DMS153 (cell line): Measurements from ENCODE around the gene HYAL1.
"Not testable (repeated sequence)": the region's sequence is repeated elsewhere in the genome, so short reads cannot be mapped to it uniquely, and the experiment has no call there.

Experiments
- DNase-seq: peaks from one replicate; lab custom pipeline; 2025; lab: John Stamatoyannopoulos, UW

The HYAL1 gene

DNA sequence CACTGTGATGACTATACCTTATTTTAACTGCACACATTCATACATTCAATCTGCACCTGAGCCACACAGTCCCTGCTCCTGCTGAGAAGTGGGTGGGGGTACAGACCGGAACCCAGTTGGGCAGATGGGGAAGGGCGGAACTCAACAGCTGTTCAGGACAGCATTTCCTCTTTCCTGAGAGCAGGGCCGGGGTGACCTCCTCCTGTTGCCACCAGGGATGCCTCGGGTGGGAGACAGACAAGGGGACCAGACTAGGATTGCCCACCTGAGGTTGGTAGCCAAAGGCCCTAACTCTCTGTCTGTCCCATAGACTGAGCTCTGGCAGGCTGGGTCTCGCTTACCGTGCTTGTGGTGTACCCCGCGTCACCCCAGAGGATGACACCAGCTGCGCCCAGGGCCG is 15.2 kb upstream of the HYAL1 start:
- DNase-seq = no peak

DNA sequence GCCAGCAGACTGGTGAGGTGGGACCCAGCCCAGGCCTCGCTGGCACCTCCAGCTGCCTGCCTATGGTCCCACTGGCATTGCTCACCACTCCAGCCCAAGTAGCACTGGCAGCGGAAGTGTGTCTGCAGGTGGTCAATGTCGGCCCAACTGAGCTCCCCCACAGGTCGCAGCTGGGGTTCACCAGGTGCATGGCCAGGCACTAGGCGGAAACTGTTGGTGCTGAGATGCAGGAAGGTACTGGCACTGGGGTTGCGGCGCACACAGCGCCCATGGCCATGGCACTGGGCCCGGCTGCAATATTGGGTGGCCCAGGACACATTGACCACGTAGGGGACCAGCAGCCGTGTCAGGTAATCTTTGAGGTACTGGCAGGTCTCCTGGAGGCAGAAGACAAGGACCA is 14.8 kb upstream of the HYAL1 start:
- DNase-seq = no peak

DNA sequence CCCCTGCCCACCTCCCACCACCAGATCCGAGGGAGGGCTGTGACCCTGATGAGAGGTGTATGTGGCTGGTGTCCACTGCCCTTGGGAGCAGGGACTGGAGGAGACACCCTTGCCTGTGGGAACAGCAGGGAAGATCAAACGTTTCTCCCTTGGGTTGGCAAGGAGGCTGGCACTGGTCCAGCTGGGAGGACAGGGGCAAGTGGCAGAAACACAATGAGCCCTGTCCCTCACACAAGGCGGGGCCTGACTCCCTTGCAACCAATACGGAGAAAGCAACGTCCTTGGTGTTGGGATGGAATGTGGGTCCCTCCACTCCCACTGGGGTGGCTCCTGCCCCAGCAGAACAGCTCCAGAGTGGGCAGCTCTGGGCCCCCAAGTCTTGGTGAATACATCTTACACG is 13.9 kb upstream of the HYAL1 start:
- no peak for DNase-seq

DNA sequence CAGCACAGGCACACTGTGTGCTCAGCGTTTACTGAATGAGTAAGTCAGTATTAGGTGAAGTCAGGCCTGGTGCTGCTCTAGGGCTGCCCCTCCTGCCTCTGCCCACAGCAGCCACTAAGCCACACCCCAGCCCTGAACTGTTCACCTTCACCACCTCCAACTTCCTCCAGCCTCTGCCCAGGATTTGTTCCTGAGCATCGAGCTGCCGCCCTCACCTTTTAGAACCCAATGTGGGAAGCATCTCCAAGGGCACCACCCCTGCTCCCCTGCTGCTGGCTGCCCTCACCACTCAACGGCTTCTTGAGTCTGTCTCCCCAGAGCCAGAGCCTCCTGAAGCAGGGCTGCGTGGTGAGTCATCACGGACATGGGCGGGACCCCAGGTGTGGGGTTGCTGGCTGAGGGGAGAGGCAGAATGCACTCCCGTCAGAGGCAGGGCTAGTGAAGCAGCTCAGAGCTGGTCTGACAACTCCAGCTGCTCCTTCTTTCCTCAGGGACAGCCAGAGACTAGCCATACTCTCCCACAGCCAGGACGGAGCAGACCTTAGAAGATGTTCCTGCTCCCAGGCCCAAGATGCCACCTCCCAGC is 13.4 kb upstream of the HYAL1 start:
- DNase-seq = no peak

DNA sequence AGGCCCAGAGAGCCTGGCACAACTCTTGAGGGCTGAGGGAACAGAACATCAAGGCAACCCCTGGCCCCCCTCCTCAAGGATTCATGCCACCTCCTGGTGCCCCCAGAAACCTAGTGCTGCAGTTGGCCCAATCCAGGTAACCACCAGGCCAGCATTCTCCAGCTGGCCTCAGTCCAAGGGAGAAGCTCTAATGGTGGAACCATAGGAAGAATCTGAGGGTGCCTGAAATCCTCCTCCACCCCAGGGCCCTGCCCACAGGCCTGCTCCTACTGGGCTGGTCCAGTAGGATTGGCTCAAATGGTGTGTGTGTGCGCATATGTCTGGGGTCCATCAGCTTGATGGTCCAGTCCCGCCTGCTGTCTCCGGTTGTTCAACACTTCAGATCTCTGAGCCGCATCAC is 11.4 kb upstream of the HYAL1 start:
- DNase-seq = no peak

DNA sequence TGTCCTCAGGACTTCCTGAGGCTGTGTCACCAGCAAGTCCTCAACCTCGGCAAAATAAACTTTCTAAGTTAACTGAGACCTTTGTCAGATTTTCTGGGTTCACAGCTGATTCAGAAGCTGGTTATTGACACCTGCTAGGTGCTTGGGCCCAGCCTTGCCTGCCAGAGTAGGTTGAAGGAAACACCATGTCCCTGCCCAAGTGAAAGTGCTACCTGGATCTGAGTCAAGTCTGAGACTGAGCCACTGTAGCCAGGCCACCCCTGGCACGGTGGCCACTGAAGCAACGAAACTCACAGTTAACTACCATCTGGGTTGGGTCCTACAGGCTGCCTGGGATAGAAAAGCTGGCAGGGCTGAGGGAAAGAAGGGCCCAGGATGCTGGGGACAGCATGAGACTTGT is 11.0 kb upstream of the HYAL1 start:
- DNase-seq = no peak

DNA sequence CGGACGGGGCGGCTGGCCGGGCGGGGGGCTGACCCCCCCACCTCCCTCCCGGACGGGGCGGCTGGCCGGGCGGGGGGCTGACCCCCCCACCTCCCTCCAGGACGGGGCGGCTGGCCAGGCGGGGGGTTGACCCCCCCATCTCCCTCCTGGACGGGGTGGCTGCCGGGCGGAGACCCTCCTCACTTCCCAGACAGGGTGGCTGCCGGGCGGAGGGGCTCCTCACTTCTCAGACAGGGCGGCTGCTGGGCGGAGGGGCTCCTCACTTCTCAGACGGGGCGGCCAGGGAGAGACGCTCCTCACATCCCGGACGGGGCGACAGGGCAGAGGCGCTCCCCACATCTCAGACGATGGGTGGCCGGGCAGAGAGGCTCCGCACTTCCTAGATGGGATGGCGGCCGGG is 8.7 kb upstream of the HYAL1 start:
- DNase-seq = not testable (repeated sequence)

DNA sequence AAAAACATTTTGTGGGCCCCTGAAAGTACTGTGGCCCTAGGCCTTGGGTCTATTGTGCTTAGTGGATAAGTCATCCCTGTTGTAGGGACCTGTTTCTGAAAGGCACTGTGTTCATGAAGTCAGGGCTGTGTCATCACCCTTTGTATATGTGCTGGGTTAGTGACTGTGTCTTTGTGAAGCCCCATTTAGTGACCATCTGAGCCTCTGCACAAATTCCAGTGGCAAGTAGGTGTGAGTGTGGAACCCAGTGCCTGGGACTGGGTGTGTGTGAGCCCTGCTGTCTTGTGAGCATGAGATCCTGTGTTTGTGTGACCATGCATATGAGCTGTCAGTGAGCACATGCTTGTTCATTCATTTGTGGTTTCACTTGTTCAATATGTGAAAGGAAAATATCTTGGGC is 1.2 kb upstream of the HYAL1 start:
- no peak for DNase-seq

DNA sequence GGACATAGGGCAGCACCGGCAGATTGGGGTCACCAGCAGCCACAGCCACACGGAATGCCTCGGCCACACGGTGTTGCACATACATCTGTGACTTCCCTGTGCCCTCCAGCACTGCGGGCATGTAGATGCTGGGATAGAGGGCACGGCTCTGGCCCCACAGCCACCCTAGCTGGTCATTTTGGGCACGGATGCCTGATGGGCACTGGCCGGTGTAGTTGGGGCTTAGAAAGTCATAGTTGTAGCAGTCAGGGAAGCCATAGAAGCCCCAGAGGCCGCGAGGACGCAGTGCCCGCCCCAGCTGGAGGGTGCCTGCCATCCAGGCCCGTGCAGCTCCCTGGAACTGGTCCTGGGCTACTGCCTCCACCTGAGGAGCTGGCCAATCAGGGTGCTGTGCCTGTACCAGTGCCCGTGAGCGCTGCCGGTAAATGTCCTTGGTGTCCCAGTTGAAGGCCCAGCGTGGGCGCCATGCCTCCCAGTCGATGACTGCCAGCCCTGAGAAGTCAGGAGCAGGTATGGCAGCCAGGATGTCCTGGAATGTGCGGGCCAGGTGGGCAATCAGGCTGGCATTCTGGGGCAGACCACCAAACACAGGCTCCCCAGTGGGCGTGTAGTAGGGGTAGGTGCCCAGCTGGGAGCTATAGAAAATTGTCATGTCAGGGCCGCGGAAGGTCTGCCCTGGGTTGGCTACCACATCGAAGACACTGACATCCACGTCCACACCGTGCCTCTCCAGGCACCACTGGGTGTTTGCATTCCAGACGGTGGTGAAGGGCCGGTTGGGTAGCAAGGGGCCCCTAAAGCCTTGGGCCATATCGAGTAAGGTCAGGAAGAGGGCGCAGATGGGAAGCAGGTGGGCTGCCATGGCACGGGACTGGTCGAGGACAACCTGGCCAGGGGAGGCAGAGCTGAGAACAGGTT is 1.0 kb downstream of the HYAL1 start:
- DNase-seq = no peak

DNA sequence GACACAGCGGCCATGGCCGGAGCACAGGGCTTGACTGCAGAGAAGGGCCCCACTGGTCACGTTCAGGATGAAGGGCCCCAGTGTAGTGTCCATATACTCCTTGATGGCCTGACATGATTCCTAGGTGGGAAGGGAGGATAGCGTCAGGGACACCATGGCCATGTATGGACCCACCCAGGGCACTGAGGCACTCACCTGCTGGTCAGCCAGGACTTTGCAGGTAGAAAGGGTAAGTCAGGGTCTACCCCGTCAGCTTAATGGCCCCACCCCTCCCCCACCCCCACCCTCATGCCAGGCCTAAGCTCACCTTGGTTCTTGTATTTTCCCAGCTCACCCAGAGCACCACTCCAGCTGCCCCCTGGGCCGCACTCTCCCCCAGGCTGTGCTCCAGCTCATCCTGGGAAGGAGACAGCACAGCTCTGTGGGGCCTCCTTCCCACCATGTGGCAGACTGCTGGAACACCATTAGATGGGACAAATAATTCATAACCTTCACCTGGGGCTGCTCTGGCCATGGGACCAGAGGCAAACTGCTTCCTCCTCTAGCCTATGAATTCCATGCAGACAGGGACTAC is 2.6 kb downstream of the HYAL1 start:
- no peak for DNase-seq

DNA sequence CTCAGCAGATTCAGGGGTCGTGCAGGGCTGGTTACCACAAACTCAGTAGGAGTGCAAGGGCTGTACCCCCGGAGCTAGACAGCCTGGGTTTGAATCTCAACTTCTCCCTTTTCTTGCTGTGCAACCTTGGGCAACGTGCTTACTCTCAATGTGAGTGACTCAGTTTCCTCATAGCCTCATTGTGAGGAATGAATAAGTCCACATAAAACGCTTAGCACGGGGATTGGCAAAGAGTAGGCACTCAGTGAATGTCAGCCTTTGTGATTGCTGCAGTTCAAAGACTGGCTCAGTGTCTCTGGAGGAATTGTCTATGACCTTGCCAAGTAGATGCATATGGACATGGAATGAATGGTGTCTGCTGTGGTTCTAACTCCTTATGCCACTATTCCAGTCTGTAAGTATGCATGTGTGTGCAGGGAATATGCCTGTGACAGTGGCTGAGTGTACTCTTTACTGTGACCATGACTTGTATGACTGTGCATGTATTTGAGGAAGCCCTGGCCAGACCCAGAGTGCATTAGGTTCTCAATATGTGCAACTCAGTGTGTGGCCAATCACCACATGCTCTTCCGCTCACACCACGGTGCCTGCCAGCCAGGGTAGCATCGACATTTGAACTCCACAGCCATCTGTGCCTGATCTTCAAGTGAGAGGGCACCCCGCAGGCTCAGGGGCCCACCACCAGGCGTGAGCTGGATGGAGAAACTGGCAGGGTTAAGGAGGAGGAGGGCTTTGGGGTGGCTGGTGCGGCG is 3.3 kb downstream of the HYAL1 start:
- no peak for DNase-seq

DNA sequence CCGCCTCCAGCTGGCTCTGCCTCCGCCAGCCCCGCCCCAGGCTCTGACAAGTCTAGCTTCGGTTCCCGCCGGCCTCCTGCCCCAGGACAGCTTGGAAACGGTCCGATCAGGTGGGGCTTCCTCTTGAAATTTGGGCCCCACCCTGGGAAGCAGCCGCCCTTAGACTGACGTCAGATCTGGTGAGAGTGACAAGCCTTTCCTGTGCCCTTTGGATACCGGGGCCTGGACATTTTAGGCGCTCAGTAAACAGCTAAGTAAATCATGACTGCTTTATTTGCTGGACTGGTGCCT is 3.8 kb downstream of the HYAL1 start:
- DNase-seq = no peak

DNA sequence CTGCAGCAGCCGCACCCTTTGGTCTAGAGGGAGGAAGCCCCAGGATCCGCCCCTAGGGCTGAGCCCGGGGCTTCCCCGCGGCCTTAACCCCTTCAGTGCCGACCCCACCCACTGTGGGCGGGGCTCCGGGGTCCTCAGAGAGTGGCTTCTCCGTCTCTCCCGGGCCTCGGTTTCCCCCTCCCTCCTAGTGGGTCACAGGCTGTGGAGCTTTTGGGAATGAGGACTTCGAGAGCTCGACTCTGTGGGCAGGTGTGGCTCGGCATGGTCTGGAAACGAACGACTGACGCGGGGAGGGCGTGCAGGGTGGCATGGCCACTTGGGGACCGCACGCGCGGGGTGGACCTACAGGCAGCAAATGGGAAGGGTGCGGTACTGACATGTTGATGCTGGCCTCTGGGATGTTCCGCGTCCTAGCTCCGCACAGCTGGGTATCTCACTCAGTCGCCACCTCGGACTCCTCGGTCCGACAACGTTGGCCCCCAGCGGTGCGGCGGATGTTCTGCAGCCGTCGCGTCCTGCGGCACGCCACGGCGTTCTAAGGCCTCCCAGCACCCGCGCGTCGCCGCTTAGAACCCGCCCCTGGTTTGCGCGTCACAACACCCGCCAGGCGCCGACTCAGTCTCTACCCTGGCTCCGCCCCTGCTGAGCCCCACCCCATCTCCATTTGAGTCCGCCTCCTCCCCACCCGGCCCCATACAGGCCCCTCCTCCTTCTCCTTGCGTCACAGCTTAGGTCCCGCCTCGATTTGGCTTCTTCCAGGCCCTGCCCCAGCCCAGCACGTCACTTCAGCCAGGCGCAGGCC is 4.3 kb downstream of the HYAL1 start, which contains the start of the genes HYAL3 and NAA80:
Gene HYAL3 (minus strand): TSS at position 570 of the 802 bp plus-strand sequence. CDS start 3,803 bp downstream, outside the sequence.
Gene NAA80 (minus strand): TSS at position 570 of the 802 bp plus-strand sequence. CDS start 1,942 bp downstream, outside the sequence.
- DNase-seq = peak; percentile 86

DNA sequence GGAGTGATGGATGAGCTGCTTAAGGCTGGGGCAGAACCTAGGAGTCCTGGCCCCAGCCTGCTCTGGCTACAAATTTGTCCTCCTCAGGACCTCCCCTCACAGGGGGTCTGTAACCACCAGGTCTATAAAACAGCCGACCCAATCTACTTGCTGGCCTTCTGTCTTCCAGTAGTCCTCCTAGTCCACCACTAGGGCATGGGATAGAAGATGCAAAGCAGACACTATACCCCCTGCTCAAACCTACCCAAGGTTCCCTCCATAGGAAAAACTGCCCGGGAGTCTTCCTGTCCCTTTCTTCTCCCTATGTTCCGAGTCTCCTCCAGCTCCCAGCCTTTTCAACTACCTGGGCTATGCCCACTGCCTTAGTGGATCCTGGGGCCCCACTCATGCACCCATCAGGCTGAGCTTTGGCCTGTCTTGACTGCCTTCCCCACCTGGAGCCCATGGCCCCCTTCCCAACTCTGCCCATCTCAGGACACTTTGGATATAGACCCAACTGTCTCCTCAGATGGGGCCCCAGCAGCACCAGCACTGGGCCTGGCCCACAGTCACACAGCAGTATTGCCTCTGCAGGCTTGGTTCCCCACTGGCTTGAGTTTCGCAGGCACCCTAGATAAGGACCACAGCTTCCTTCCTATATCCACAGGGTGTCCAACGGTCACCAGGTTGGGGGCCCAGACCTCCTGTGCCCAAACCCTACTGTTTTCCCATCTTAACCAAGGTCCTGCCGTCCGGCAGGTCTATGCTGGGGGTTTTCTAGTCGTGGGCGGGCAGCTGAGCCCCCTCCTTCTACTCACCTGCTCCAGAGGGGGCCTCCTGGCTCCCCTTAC is 5.3 kb downstream of the HYAL1 start:
- DNase-seq = no peak

DNA sequence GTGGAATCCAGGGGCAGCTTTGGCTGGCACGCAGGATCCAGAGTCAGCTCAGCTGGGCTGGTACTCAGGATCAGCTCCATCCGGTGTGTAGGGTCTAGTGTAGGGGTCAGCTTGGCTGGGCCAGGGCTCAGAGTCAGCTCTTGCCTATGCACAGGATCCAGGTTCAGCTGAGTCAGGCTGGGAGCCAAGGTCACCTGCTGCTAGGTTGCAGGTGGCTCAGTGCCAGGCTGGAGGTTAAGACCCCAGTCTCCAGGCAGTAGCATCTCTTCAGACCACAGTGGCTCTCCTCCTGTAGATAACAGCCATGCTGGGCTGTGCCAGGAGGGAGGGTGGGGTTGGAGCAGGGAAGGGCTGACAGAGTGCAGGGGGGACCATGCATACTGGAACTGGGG is 6.0 kb downstream of the HYAL1 start:
- no peak for DNase-seq

DNA sequence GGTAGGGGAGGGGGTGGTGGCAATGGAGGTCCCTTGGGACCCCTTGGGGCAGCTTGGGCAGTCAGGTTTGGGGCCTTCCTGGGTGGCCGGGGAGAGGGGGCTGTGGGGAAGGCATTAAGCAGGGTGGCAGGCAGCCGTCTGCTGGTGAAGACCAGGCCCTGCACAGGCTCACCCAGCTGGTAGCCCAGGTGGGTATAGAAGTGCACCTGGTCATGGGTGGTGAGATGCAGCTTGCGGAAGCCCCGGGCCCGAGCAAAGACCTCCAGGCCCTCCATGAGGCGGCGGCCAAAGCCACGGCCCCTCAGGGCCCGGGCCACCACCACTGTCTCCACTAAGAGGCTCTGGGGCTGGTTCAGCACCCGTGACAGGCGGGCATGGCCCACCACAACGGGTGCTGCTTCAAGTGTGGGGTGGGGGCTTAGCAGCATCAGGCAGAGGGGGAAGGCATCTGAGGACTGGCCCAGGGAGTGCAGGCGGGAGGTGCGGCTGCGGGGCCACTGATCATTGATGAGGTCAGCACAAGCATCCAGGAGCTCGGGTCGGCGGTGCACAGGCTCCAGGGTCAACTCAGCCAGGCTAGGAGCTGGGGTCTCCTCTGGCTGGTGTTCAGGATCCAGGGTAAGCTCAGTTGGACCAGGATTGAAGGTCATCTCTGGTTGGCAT is 6.5 kb downstream of the HYAL1 start:
- no peak for DNase-seq

DNA sequence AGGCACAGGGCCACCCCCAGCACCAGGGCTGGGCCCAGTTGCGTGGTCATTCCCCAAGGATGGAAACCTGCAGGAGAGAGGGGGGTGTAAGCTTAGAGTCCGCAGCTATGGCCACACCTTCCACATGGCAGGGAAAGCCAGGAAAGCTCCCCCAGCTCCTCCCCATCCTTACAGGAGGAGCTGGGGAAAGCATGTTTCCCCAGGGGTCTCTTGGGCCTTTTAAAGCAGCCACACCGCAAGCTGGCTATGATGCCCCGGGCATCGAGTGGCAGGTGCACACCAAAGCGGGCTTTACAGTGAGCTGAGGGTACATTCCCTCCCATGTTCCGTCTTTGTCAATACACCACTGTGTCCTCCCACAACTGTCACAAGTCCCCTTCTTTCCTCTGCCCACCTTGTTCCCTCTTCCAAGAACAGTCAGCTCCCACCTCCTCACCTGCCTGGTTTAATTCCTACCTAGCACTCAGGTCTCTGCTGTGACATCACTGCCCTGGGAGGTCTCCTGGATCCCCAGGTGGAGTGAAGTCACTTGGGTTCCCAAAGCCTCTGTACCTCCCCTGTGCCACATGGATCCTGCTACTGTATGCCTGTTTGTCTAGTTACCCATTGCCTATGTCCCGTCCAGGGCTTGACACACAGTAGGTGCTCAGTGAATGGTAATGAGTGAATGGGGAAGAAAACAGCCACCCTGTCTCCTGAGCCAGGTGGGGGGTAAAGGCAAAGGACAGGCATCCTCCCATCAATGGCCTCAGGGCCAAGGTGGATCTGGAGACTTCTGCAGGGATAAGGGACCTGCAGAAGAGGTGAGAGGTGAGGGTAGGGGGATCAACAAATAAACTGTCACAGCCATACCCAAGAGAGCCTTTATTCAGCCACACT is 7.6 kb downstream of the HYAL1 start:
- DNase-seq = no peak

DNA sequence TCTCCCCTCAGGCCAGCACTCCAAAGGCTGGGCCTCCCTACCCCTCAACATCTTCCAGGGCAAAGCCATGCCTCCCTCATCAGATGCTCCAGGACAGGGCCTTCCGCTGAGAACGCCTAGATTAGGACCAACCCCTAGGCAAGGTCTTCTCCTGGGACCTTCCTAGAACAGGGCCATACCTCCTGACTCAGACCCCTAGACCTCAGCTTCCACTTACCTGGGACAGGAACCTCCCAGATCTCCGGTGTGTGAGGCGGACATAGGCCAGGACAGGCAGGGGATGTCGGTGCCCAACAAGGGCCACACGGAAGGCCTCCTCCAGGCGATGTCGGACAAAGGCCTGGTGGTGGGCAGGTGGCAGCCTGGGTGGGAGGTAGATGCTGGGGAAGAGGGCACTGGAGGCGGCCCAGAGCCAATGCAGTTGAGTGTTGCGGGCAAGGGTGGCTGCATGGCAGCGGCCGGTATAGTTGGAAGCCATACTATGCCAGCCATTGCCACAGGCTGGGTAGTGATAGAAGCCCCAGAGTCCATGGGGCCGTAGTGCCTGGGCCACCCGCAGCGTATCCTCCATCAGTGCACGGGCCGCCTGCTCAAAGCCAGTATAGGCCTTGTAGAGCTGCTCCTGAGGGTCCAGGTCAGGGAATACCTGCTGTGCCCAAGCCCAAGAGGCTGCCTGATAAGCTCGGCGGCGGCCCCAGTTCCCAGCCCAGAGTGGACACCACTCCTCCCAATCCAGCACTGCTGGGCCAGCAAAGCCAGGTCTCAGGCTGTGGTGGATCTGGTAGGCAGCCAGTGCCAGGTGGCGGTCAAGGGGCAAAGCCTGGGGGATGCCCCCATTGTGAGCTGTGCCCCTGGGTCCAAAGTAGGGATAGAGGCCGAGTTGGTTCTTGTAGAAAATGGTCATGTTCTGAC is 8.6 kb downstream of the HYAL1 start:
- DNase-seq = no peak
